Activated naive CD4-positive, alpha-beta T cell treated with anti-CD3 and anti-CD28 coated beads, Interleukin-2, amount 50 U/mL, for 24 hours (primary cell): ENCODE measurements around the gene PMM2.
A peak's percentile ranks its signal among the peaks of the same experiment; 100 is the strongest.
"Not testable (repeated sequence)": the region's sequence is repeated elsewhere in the genome, so short reads cannot be mapped to it uniquely, and the experiment has no call there.

Experiments
- H3K27ac Mint-ChIP-seq: one replicate; pipeline ENCODE4 v1.8.0; 2021; ENCODE audit warnings: mild to moderate bottlenecking, mixed read lengths
- H3K27me3 Mint-ChIP-seq: one replicate; pipeline ENCODE4 v1.8.0; 2021; ENCODE audit warnings: mixed read lengths
- H3K36me3 Mint-ChIP-seq: one replicate; pipeline ENCODE4 v1.8.0; 2021; ENCODE audit warnings: mixed read lengths
- H3K4me1 Mint-ChIP-seq: one replicate; pipeline ENCODE4 v1.8.0; 2021; ENCODE audit warnings: mixed read lengths
- H3K4me3 Mint-ChIP-seq: one replicate; pipeline ENCODE4 v1.8.0; 2021; ENCODE audit warnings: mild to moderate bottlenecking, mixed read lengths
- H3K9me3 Mint-ChIP-seq: one replicate; pipeline ENCODE4 v1.8.0; 2021; ENCODE audit warnings: mixed read lengths

The PMM2 gene

DNA sequence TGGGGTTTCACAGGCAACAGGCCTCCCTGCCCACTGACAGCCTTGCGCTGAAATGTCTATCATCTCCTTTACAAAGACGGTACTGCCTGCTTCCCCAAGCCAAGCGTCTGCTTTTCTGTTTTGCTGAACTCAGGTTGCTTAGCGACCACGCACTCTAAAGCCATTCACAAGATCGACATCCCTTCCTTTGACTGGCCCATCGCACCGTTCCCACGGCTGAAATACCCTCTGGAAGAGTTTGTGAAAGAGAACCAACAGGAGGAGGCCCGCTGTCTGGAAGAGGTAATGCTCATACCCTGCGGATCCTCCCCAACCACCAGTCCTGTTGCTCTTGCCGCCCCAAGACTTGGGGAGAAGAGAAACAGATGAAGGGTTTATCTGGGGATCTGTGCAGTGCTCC, 28.9 kb upstream of the PMM2 start:
- Mint-ChIP-seq H3K27me3 (no peaks in the 10 kb centered on the region), H3K9me3 (no peaks in the 10 kb centered on the region), H3K36me3 (peaks cover 5% of the 10 kb centered on the region), H3K4me1 (no peaks in the 10 kb centered on the region), H3K27ac (no peak overlapping the region), H3K4me3 (no peak overlapping the region)

DNA sequence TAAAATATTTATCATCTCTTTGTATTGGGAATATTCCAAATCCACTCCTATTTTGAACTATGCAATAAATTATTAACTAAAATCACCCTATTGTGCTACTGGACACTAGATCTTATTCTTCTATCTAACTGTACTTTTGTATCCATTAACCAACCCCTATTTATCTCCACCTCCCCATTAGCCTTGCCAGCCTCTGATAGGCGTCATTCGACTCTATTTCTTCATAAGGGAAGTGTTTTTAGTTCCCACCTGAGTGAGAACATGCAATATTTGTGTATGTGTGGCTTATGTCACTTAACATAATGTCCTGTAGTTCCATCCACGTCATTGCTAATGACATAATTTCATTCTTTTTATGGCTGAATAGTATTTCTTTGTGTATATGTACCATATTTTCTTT, 24.1 kb upstream of the PMM2 start:
- H3K9me3 Mint-ChIP-seq, result no peaks in the 10 kb centered on the region
- H3K27ac Mint-ChIP-seq, result no peak overlapping the region
- H3K4me3 Mint-ChIP-seq, result no peak overlapping the region
- no peaks in the 10 kb centered on the region for H3K4me1 Mint-ChIP-seq
- H3K27me3 Mint-ChIP-seq, result no peaks in the 10 kb centered on the region
- peaks cover 9% of the 10 kb centered on the region for H3K36me3 Mint-ChIP-seq

DNA sequence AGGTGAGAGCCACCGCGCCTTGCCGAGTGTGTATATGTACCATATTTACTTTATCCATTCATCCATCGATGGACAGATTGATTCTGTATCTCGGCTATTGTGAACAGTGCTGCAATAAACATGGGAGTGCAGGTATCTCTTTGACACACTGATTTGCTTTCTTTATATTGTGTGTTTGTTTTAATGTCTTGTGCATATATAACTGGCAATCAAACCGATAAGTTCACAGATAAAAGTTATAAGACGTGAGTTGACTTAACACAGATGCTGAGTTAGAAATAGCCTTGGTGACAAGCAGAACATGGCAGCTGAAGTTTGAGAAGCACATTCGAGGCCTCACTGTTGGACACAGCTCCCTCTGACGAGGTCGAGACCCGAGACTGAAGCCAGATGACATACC, 23.4 kb upstream of the PMM2 start:
- no peak overlapping the region for H3K27ac Mint-ChIP-seq
- no peaks in the 10 kb centered on the region for H3K4me1 Mint-ChIP-seq
- H3K4me3 Mint-ChIP-seq, result no peak overlapping the region
- no peaks in the 10 kb centered on the region for H3K9me3 Mint-ChIP-seq
- peaks cover 9% of the 10 kb centered on the region for H3K36me3 Mint-ChIP-seq
- H3K27me3 Mint-ChIP-seq, result no peaks in the 10 kb centered on the region

DNA sequence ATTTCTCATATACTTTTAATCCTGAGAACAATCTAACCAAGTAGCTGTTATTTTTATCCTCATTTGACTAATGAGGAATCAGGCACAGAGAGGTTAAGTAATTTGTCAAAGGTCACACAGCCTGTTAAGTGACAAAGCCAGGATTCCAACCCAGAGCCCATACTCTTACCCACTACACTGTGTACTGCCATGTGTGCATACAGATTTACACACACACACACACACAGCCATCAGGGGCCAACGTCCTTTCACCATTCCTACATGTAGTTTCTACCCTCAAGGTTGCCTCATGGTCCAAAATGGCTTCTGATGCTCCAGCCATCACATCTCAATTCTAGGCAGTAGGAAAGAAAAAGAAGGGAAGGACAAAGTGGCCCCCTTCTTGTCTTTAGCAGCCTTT, 22.3 kb upstream of the PMM2 start:
- Mint-ChIP-seq H3K4me1 (no peaks in the 10 kb centered on the region), H3K9me3 (no peaks in the 10 kb centered on the region), H3K27me3 (no peaks in the 10 kb centered on the region), H3K27ac (no peak overlapping the region), H3K4me3 (no peak overlapping the region), H3K36me3 (peaks cover 11% of the 10 kb centered on the region)

DNA sequence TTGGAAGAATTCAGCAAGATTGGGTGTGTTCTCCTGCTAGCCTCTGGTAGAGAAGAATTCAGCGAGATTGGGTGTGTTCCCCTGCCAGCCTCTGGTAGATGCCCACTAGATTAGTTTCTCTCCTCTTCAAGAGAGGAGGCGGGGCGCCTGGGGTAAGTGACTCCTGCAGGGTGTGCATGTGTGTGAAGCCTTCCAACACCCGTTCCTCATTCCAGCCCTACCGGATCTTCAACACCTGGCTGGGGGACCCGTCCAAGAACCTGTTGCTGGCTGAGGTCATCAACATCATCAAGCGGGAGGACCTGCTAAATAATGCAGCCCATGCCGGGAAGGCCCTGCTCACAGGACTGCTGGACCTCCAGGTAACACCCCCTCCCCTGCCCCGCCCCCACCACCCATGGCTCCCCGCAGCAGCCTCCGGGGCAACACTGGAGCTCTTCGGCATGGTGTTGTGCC, 21.5 kb upstream of the PMM2 start:
- peaks cover 11% of the 10 kb centered on the region for H3K36me3 Mint-ChIP-seq
- H3K4me1 Mint-ChIP-seq, result no peaks in the 10 kb centered on the region
- no peaks in the 10 kb centered on the region for H3K27me3 Mint-ChIP-seq
- H3K27ac Mint-ChIP-seq, result no peak overlapping the region
- H3K9me3 Mint-ChIP-seq, result no peaks in the 10 kb centered on the region
- no peak overlapping the region for H3K4me3 Mint-ChIP-seq

DNA sequence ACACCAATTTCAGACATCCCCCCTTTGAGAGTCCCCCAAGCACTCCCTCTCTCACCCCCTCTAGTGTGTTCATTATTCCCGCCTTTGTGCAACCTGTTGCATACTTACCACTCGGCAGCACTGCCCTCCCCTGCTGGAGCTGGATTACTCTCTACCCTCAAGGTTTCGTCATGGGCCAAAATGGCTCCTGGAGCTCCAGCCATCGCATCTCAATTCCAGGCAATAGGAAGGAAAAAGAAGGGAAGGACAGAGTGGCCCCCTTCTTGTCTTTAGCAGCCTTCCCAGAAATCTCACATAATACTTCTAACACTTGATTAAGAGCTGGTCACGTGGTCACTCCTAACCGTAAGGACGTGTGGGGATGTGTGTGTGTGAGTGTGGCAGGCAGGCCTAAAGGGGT, 20.4 kb upstream of the PMM2 start:
- Mint-ChIP-seq H3K4me3 (no peak overlapping the region), H3K27me3 (no peaks in the 10 kb centered on the region), H3K9me3 (no peaks in the 10 kb centered on the region), H3K36me3 (peaks cover 11% of the 10 kb centered on the region), H3K27ac (no peak overlapping the region), H3K4me1 (no peaks in the 10 kb centered on the region)

DNA sequence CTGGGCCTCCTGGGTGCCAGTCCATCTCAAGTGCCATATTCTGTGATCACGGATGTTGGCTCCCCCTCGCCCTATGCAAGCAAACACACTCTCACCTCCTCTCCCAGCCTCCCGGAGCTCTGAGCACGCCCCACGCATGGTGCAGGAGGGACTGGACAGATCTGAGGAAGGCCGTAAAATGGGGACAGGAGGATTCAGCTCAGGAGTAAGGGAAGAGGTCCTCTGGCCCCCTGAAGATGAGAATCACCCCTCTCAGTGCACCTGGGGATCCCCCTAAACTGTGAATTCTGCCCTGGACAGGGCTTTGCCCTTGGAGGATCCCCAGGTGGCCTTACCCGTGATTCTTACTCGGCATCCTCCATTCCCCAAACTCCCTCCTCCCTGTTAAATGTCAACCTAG, 15.8 kb upstream of the PMM2 start:
- Mint-ChIP-seq H3K36me3 (peaks cover 5% of the 10 kb centered on the region), H3K4me1 (no peaks in the 10 kb centered on the region), H3K27ac (no peak overlapping the region), H3K9me3 (no peaks in the 10 kb centered on the region), H3K27me3 (no peaks in the 10 kb centered on the region), H3K4me3 (no peak overlapping the region)

DNA sequence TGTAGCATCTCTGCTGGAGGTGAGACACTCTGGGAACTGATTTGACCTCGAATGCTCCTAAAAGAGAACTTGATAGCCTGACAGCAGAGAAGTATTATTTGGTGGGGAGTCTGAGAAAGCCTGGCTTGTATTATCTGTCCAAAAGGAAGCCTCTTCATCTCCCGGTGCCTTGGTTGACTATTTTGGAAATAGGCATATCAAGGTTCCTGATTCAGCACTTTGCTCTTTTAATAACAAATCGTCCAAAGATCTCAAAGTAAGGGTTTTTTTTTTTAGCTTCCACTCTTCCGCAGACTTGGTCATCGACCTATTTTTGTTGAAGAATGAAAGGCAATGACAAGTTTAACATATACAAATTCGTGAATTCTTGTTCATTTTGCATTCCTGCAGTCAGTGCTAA, 15.0 kb upstream of the PMM2 start:
- Mint-ChIP-seq H3K36me3 (peaks cover 2% of the 10 kb centered on the region), H3K4me3 (no peak overlapping the region), H3K4me1 (no peaks in the 10 kb centered on the region), H3K27ac (no peak overlapping the region), H3K9me3 (no peaks in the 10 kb centered on the region), H3K27me3 (no peaks in the 10 kb centered on the region)

DNA sequence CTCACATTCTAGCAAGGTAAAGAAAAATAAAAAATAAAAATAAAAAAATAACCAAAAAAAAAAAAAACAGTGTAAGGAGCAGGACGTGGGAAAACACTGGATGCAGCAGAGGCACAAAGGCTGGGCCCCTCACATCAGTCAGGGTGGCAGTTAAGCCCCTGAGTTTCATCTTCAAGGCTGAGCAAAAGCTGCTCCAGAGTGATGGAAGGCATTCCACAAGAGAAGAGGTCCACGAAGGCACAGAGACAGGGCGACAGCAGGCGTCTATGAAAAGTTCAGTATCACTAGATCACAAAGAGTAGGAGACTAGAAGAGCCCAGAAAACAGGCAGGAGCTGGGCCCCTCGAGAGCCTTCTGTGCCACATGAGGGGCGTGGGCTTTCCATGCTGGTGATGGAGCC, 12.2 kb upstream of the PMM2 start:
- no peaks in the 10 kb centered on the region for H3K4me1 Mint-ChIP-seq
- H3K27me3 Mint-ChIP-seq, result no peaks in the 10 kb centered on the region
- no peaks in the 10 kb centered on the region for H3K36me3 Mint-ChIP-seq
- no peak overlapping the region for H3K27ac Mint-ChIP-seq
- H3K4me3 Mint-ChIP-seq, result no peak overlapping the region
- no peaks in the 10 kb centered on the region for H3K9me3 Mint-ChIP-seq

DNA sequence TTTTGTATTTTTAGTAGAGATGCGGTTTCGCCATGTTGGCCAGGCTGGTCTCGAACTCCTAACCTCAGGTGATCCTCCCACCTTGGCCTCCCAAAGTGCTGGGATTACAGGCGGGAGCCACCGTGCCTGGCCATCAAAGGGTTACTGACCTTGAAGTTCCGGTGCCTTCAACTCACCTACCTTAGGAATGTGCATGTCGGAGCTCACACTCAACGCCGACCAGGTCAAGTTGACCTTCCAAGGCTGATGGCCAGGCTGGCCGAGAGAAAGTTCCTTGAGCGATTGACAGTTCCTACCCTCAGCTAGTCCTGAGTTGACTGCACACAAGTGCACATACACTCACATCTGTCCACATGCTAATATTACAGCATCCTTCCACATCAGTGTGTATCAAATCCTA, 11.3 kb upstream of the PMM2 start:
- not testable (repeated sequence) for H3K36me3 Mint-ChIP-seq, H3K4me1 Mint-ChIP-seq, H3K27me3 Mint-ChIP-seq, H3K9me3 Mint-ChIP-seq, H3K27ac Mint-ChIP-seq, H3K4me3 Mint-ChIP-seq

DNA sequence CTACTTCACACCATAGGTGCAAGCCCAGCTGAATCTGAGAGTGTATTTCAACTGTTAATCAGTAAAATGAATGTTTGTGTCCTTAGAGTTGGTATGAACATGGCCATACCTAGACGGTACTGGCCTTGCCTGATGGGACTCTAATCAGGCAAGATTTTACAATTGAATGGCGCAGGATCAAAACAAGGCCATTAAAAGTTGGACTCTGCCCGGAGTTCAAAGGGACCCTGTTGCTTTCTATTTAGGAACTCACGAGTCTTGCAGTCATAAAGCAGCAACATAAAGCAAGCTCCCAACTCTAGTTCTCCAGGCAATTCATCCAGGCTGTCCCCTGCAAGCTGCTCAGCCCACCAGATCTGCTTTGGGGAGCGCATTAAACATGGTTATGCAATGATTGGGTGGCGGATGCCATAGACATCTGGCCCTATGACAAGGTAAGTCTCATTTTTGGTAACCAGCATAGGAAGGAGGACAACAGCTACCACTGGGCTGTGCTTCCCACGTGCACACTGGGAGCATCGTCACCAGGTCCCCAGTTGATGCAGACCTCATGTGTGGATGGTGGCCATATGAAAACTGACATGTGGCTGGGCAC, 9.0 kb upstream of the PMM2 start:
- no peaks in the 10 kb centered on the region for H3K27me3 Mint-ChIP-seq
- H3K36me3 Mint-ChIP-seq, result no peaks in the 10 kb centered on the region
- H3K9me3 Mint-ChIP-seq, result no peaks in the 10 kb centered on the region
- no peak overlapping the region for H3K27ac Mint-ChIP-seq
- H3K4me3 Mint-ChIP-seq, result no peak overlapping the region
- H3K4me1 Mint-ChIP-seq, result peaks cover 7% of the 10 kb centered on the region

DNA sequence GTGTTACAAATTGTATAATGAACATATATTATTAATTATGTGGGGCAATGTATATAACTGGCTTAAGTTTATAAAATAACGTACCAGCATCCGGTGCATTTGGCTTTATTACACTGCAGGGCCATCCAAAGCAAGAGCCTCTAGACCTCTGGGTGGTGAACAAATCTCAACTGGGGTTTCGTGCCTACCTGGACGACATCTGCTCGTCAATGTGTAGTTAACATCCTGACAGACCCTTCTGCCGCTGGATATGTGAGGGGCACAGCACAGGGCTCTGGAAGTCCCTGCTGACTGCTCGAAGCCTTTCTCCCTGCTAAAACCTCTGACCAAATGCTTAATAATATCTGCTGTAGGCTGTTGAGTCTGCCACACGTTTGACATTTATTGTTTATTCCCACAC, 2.5 kb upstream of the PMM2 start:
- no peak overlapping the region for H3K27ac Mint-ChIP-seq
- H3K27me3 Mint-ChIP-seq, result no peaks in the 10 kb centered on the region
- H3K4me1 Mint-ChIP-seq, result peaks cover 48% of the 10 kb centered on the region
- H3K9me3 Mint-ChIP-seq, result no peaks in the 10 kb centered on the region
- peaks cover 5% of the 10 kb centered on the region for H3K36me3 Mint-ChIP-seq
- H3K4me3 Mint-ChIP-seq, result peak overlapping the region; percentile 19

DNA sequence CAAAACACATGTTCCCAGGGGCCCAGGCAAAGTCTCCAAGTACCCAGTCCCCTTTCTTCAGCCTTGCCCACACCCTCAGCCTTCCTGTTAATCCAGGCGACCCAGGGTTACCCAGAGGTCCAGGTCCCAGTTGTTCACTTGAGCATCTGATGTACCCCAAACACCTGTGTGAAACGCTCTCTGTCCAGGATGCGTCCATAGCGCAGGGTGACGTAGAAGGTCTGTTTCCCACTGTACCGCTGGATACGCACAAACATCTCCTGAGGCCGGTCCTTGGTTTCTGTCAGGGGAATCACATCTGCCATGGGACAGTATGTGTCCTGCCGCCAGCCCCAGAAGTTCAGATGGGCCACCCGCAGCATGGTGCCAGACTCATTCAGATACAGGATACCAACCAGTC, 1.8 kb upstream of the PMM2 start:
- H3K36me3 Mint-ChIP-seq, result peaks cover 5% of the 10 kb centered on the region
- no peaks in the 10 kb centered on the region for H3K9me3 Mint-ChIP-seq
- peaks cover 49% of the 10 kb centered on the region for H3K4me1 Mint-ChIP-seq
- H3K27me3 Mint-ChIP-seq, result no peaks in the 10 kb centered on the region
- no peak overlapping the region for H3K27ac Mint-ChIP-seq
- peak overlapping the region; percentile 26 for H3K4me3 Mint-ChIP-seq

DNA sequence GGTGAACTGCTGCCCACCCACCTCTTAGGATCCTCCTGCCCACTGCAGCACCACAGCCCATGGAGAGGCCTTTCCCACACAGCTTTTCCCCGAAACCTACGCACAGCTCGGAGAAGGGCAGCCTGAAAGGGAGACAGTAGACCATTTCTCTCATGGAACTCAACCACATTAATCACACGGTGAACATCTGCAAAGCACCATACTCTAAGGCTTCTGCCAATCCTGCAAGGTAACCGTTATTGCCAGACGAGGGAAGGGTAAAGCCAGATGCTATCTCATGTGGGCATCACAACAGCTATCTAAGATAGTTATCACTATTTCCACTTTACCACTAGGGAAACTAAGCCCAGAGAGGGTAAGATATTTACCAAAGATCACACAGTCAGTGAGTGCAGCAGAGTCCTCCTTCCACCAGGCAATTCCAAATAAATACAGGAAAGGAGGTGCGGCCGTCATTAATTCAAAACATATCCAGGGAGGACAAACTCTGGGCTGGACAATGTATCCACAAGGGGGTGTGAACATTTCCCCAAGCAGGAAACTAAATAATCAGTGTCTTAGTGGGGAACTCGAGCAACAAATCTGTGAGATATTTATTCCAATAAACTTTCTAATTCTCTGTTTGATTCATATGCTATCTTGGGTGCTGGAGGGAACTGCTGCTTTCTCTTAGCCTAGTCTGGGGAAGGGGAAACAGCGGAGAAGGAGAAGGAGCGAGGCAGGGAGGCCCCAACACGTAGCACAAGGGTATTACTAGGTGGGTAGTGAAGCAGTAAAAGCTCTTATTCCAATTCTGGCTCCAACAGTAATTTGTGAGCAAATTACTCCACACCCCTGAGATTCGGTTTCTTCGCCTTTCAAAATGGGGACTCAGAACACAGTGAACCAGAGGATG, 923 bp upstream of the PMM2 start:
- Mint-ChIP-seq H3K27ac (peak overlapping the region; percentile 76), H3K4me3 (peak overlapping the region; percentile 90), H3K27me3 (no peaks in the 10 kb centered on the region), H3K9me3 (no peaks in the 10 kb centered on the region), H3K4me1 (peaks cover 55% of the 10 kb centered on the region), H3K36me3 (peaks cover 5% of the 10 kb centered on the region)

DNA sequence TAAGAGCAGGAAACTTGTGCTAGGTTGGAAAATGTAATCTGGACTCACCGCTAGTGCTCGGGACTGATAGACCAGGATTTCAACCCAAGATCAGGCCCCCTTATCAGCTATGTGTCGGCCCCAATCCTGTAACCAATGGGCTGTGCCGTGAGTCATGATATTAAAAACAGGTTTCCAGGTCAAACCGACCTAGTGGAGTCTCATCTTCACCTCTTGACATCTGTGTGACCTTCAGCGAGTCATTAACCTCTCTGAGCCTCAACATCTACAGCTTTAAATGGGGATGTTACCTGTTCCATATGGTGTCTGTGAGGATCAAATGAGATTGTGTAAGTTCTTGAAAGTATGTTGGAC, 512 bp downstream of the PMM2 start:
- Mint-ChIP-seq H3K4me1 (peaks cover 55% of the 10 kb centered on the region), H3K27ac (peak overlapping the region; percentile 76), H3K27me3 (no peaks in the 10 kb centered on the region), H3K4me3 (peak overlapping the region; percentile 90), H3K9me3 (no peaks in the 10 kb centered on the region), H3K36me3 (peaks cover 7% of the 10 kb centered on the region)

DNA sequence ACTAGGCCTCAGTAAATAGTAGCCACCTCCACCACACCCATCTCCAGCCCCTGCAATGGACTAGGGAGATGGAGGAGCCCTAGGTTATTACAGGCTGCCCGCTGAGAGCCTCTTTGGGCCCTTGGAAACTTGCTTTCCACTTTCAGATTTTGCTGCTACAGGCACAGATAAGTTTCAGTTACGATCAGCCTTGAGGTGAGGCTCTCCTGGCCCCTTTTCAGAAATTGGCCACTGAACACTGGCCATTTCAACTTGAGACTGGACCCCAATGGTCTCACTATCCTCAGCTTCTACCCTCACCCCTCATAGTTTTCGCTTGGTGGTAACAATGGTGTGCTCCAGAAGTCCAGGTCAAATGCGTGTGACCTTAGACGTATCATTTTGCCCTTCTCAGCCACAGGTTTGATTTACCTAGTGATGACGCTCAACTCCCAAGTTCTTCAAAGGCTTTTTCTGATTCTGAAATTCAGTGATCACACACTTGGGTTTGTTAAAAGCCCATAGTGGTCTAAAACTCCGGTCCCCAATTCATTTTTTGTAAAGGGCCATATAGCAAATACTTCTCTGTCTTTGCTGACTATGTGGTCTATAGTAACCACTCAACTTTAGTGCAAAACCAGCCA, 1.0 kb downstream of the PMM2 start:
- H3K36me3 Mint-ChIP-seq, result peaks cover 10% of the 10 kb centered on the region
- H3K27me3 Mint-ChIP-seq, result no peaks in the 10 kb centered on the region
- peaks cover 55% of the 10 kb centered on the region for H3K4me1 Mint-ChIP-seq
- H3K4me3 Mint-ChIP-seq, result peak overlapping the region; percentile 90
- H3K9me3 Mint-ChIP-seq, result no peaks in the 10 kb centered on the region
- H3K27ac Mint-ChIP-seq, result peak overlapping the region; percentile 76
